K562 (cell line): ENCODE data around the gene KYAT1. TPM values are rescaled to one million over a fixed set of nuclear protein-coding genes. Genes with fewer than 3 reads are reported as not detected.

Source experiments
- MCM2 ChIP-seq: fragments of 450-650 bp; IDR thresholded peaks from 2 replicates; pipeline ENCODE4 v1.6.1; 2017; ENCODE audit warnings: low read depth, mild to moderate bottlenecking
- REST ChIP-seq, 2 experiments: fragments of 450-650 bp; formaldehyde crosslinking in 1 of 2; IDR thresholded peaks; 2 replicates each; pipeline versions ENCODE4 v1.4.0 to v1.6.1; 2014 to 2020; ENCODE audit warnings: mild to moderate bottlenecking in 2 of 2, borderline replicate concordance in 1 of 2, low read depth in 1 of 2
- TBP ChIP-seq: optimal IDR thresholded peaks from 2 replicates; pipeline ENCODE3; 2011; ENCODE audit warnings: low read depth, low read length, improper control_type of control experiment
- TFAM ChIP-seq: fragments of 250-450 bp; sonication (Bioruptor Pico); conservative IDR thresholded peaks from 2 replicates; pipeline ENCODE4 v1.5.0; 2021; ENCODE audit warnings: mild to moderate bottlenecking, moderate library complexity
- USF1 ChIP-seq: sonication (generic); formaldehyde crosslinking; IDR thresholded peaks from 2 replicates; pipeline ENCODE4 v1.9.0; 2022; ENCODE audit warnings: mild to moderate bottlenecking, missing genetic modification reagents
- ZBTB40 ChIP-seq, 2 experiments: fragments of 450-650 bp in 1 of 2; sonication (generic) in 1 of 2; formaldehyde crosslinking in 1 of 2; IDR thresholded peaks; 2 replicates each; pipeline versions ENCODE4 v1.7.1 to v1.9.0; 2016 to 2022; ENCODE audit warnings: inconsistent platforms in 1 of 2, mild to moderate bottlenecking in 1 of 2, missing genetic modification reagents in 1 of 2
- polyA plus RNA-seq, 8 experiments: library from polyadenylated mRNA; depleted of rRNA in 4 of 8; stranded (reverse) in 5 of 8; unstranded in 3 of 8; fragments of >200 nt; fragmentation: Nextera tagmentation in 2 of 8; fragmentation: Illumina TruSeq in 1 of 8; extraction: Ambion mirVana in 2 of 8; extraction: Trizol in 1 of 8; gene quantifications; 2 replicates each; pipeline versions ENCODE4 v1.2.1 to v1.2.3, GENCODE V29; 2011 to 2014; ENCODE audit warnings: inconsistent platforms in 1 of 8, missing spikeins in 1 of 8
- total RNA-seq, 7 experiments: library from RNA; depleted of rRNA in 6 of 7; stranded (reverse); fragments of >200 nt in 6 of 7; fragmentation: Illumina TruSeq in 2 of 7; extraction: Trizol in 2 of 7; gene quantifications; 2 replicates each; pipeline versions ENCODE4 v1.2.1 to v1.2.3, GENCODE V29; 2011 to 2021; ENCODE audit warnings: low replicate concordance in 1 of 7

Gene KYAT1
- total and polyA plus RNA-seq, 9 of the 15 experiments (the other 6 are each of a cell fraction or from before 2014, with no cell fraction given), result 6.4 to 16.8 (median 11.1) TPM

GRCh38 chr9:128829477-128830251, 52.1 kb downstream of the KYAT1 start, which contains the start of gene SPOUT1 (continued):
- no peak for TF ChIP-seq TFAM (CRISPR knock-in tag)
- TF ChIP-seq ZBTB40 (IDR thresholded peaks at IDR 0.05), result peak; percentile 79
- TF ChIP-seq ZBTB40 (CRISPR knock-in tag; IDR thresholded peaks at IDR 0.05), result no peak
- TF ChIP-seq TBP, result peak; percentile 72
- TF ChIP-seq USF1 (CRISPR knock-in tag), result peak; percentile 64
- TF ChIP-seq REST (IDR thresholded peaks at IDR 0.05; ENCODE audit: borderline replicate concordance), result no peak
- 0 out of 2 replicates have a peak, but pooled peaks have one; percentile 13 for TF ChIP-seq REST (CRISPR knock-in tag; IDR thresholded peaks at IDR 0.05; ENCODE audit: low read depth)
- no peak for TF ChIP-seq MCM2
